Calu3 (cell line): Measurements from ENCODE around the gene EYS. TPM values are rescaled to one million over a fixed set of nuclear protein-coding genes. Genes with fewer than 3 reads are reported as not detected.

Source experiments
- BruUV-seq: library from RNA; stranded (reverse); fragments of 400-500 nt; replicated peaks from 2 replicates; lab custom pipeline; 2021; lab: Mats Ljungman, UMichigan
- CTCF ChIA-PET: fragments of 300-600 bp; sonication (Branson Sonifier 250); formaldehyde crosslinking; loops from one replicate; lab custom pipeline; 2022; ENCODE audit warnings: antibody characterized with exemption; lab: Charles Lee
- DNase-seq: peaks from one replicate; pipeline ENCODE4 v3.0.0; 2022
- H3K27ac Mint-ChIP-seq: one replicate; pipeline ENCODE4 v1.8.0; 2022; ENCODE audit warnings: mixed read lengths; ENCODE audit not compliant: unreplicated experiment
- H3K27me3 Mint-ChIP-seq: one replicate; pipeline ENCODE4 v1.8.0; 2022; ENCODE audit warnings: mixed read lengths; ENCODE audit not compliant: unreplicated experiment
- H3K36me3 Mint-ChIP-seq: one replicate; pipeline ENCODE4 v1.8.0; 2022; ENCODE audit warnings: mild to moderate bottlenecking, moderate library complexity, mixed read lengths; ENCODE audit not compliant: insufficient read depth, unreplicated experiment
- H3K4me1 Mint-ChIP-seq: one replicate; pipeline ENCODE4 v1.8.0; 2022; ENCODE audit warnings: mild to moderate bottlenecking, low read depth, mixed read lengths; ENCODE audit not compliant: unreplicated experiment
- H3K4me3 Mint-ChIP-seq: one replicate; pipeline ENCODE4 v1.8.0; 2022; ENCODE audit warnings: mild to moderate bottlenecking, low read depth, moderate library complexity, mixed read lengths; ENCODE audit not compliant: unreplicated experiment
- H3K9me3 Mint-ChIP-seq: one replicate; pipeline ENCODE4 v1.8.0; 2022; ENCODE audit warnings: low read depth, mixed read lengths; ENCODE audit not compliant: unreplicated experiment
- intact Hi-C: fragments of 100-400 bp; cut with micrococcal nuclease; formaldehyde crosslinking; loops from one replicate; pipeline ENCODE4 v1.10.0; 2022; ENCODE audit not compliant: unreplicated experiment
- total RNA-seq: library from RNA; stranded (reverse); gene quantifications from 2 replicates; pipeline ENCODE4 v1.2.3, GENCODE V29; 2022
- TF ChIP-seq, protein P1 (sequence below): fragments of 200-600 bp; IDR thresholded peaks from one replicate; pipeline ENCODE4 v1.8.0; 2022; ENCODE audit warnings: antibody characterized with exemption; ENCODE audit not compliant: unreplicated experiment

EYS gene
- total RNA-seq, 1 experiment from 2014 or later = not detected

GRCh38 chr6:64428186-64428585 is 1278.8 kb downstream of the EYS start:
- no peaks in the 10 kb centered on the region for H3K27me3 Mint-ChIP-seq
- intact Hi-C loops = no loop called here
- no peak for DNase-seq
- H3K27ac Mint-ChIP-seq = no peak overlapping the region
- TF ChIP-seq, protein P1, sequence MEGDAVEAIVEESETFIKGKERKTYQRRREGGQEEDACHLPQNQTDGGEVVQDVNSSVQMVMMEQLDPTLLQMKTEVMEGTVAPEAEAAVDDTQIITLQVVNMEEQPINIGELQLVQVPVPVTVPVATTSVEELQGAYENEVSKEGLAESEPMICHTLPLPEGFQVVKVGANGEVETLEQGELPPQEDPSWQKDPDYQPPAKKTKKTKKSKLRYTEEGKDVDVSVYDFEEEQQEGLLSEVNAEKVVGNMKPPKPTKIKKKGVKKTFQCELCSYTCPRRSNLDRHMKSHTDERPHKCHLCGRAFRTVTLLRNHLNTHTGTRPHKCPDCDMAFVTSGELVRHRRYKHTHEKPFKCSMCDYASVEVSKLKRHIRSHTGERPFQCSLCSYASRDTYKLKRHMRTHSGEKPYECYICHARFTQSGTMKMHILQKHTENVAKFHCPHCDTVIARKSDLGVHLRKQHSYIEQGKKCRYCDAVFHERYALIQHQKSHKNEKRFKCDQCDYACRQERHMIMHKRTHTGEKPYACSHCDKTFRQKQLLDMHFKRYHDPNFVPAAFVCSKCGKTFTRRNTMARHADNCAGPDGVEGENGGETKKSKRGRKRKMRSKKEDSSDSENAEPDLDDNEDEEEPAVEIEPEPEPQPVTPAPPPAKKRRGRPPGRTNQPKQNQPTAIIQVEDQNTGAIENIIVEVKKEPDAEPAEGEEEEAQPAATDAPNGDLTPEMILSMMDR = no peak
- no peaks in the 10 kb centered on the region for H3K36me3 Mint-ChIP-seq
- CTCF ChIA-PET = no interaction called here
- no peak overlapping the region for H3K4me3 Mint-ChIP-seq
- no TSS peak for BruUV-seq
- no peaks in the 10 kb centered on the region for H3K4me1 Mint-ChIP-seq
- peaks cover 10% of the 10 kb centered on the region for H3K9me3 Mint-ChIP-seq

GRCh38 chr6:64415926-64416325 is 1291.1 kb downstream of the EYS start:
- TF ChIP-seq, protein P1 = no peak
- BruUV-seq = no TSS peak
- H3K27ac Mint-ChIP-seq = no peak overlapping the region
- H3K27me3 Mint-ChIP-seq = no peaks in the 10 kb centered on the region
- CTCF ChIA-PET = interaction anchor here (1.0 kb wide), 1 partner anchor 27 kb away, joined by 3 read pairs; no protein-coding TSS in a partner anchor
- no peaks in the 10 kb centered on the region for H3K36me3 Mint-ChIP-seq
- H3K4me3 Mint-ChIP-seq = no peak overlapping the region
- H3K9me3 Mint-ChIP-seq = peaks cover 11% of the 10 kb centered on the region
- intact Hi-C loops = no loop called here
- no peak for DNase-seq
- H3K4me1 Mint-ChIP-seq = no peaks in the 10 kb centered on the region

DNA sequence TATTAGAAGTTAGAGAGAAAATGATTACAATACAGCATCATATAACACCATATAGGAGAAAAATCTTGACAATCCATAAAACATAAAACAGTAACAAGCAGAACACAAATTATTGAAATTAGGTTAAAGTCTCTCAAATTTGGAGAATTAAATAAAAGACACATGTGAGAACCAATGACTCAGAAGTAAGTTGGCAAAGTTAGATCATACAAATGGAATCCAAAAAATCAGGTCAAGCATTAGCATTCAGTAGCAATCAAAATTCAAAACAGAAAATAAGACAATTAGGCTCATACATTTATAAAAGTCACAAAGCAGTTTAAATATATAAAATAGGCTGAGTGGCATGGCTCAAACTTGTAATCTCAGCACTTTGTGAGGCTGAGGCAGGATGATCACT is 1295.8 kb downstream of the EYS start:
- Mint-ChIP-seq H3K36me3 (no peaks in the 10 kb centered on the region), H3K27me3 (no peaks in the 10 kb centered on the region), H3K9me3 (peaks cover 8% of the 10 kb centered on the region), H3K27ac (no peak overlapping the region), H3K4me3 (no peak overlapping the region), H3K4me1 (no peaks in the 10 kb centered on the region)
- BruUV-seq = no TSS peak
- CTCF ChIA-PET = no interaction called here
- TF ChIP-seq, protein P1 = no peak
- no peak for DNase-seq
- intact Hi-C loops = no loop called here

- TF ChIP-seq, protein P1 = no peak
- no TSS peak for BruUV-seq
- H3K36me3 Mint-ChIP-seq = no peaks in the 10 kb centered on the region
- peaks cover 8% of the 10 kb centered on the region for H3K9me3 Mint-ChIP-seq
- no peak overlapping the region for H3K27ac Mint-ChIP-seq
- H3K4me3 Mint-ChIP-seq = no peak overlapping the region
- intact Hi-C loops = no loop called here
- CTCF ChIA-PET = no interaction called here
- no peaks in the 10 kb centered on the region for H3K4me1 Mint-ChIP-seq
- H3K27me3 Mint-ChIP-seq = no peaks in the 10 kb centered on the region
- no peak for DNase-seq
Measured at GRCh38 chr6:64409948-64410347, 1297.1 kb downstream of the EYS start.
